HG02610 (cell line): ENCODE results near the gene CAV1.
"Not testable (repeated sequence)": the region's sequence is repeated elsewhere in the genome, so short reads cannot be mapped to it uniquely, and the experiment has no call there.

ENCODE experiments used
- ATAC-seq: cut with Tn5 transposase; IDR thresholded peaks from one replicate; pipeline ENCODE4 v1.9.1; 2021; ENCODE audit warnings: mild to moderate bottlenecking, moderate library complexity; ENCODE audit not compliant: unreplicated experiment

CAV1 gene

DNA sequence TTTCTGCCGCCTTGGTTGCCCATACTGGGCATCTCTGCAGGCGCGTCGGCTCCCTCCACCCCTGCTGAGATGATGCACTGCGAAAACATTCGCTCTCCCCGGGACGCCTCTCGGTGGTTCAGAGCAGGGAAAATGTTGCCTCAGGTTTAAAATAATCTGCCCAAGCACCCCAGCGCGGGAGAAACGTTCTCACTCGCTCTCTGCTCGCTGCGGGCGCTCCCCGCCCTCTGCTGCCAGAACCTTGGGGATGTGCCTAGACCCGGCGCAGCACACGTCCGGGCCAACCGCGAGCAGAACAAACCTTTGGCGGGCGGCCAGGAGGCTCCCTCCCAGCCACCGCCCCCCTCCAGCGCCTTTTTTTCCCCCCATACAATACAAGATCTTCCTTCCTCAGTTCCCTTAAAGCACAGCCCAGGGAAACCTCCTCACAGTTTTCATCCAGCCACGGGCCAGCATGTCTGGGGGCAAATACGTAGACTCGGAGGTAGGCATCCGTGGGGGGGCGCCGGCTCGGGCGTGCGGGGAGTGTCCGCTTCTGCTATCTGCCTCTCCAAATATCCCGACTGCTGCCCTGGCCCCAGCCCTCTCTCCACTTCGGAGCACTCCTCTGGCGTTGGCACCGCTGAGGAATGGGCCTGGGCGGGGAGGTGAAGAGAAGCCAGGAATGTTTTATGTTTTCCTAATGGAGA lies at the start of gene CAV1:
Gene CAV1 (plus strand): TSS at position 428 of the 689 bp plus-strand sequence. CDS start 27 bp downstream, at position 455.
- ATAC-seq, result no peak

DNA sequence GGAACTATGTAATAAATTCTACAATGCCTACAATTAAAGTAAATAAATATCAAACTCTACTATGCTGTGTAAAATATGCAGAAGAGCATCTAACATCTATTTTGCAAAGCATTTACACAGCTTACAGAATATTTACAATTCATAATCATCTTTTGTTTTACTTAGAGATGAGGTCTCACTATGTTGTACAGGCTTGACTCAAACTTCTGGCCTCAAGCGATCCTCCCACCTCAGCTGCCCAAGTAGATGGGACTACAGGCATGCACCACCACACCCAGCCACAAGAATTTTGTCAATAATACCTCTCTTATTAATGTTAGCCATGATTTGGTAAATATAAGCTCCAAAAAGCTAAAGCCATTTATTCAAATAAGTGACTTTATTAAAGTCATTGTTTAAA lies 47.2 kb upstream of the CAV1 start:
- ATAC-seq, result no peak

GRCh38 chr7:116478834-116479233 lies 46.0 kb upstream of the CAV1 start:
- ATAC-seq, result no peak

DNA sequence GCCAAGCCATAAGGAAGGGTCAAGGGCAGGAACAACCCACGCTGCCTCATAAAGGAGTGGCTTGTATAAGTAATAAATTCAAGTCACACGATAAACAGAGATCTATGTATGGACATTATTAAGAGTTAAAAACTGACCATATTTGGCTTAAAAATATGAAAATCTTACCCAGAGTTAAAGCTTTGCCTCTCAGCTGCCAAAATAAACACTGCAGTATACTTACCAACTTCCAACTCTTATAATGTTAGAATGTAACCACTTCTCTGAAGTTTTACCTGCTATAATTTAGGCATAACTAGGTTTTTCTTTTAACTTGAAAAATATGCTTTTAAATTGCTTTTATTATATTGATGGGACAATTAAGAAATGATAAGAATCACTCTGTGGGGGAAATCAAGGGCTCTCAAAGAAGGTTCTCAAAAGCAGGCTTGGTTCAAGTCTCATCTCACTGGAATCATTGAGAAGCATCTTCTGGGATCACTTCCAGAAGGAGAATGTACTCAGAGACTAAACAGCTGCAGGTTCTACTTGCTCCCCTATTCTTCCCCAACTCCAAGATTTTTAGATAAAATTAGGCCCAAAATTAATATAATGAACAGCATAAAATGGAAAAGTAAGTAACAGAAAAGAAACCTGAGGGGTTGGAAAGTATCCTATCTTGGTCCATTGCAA lies 41.4 kb upstream of the CAV1 start:
- ATAC-seq, result no peak

- not testable (repeated sequence) for ATAC-seq
These were observed 40.4 kb upstream of the CAV1 start for GRCh38 chr7:116484389-116484788.

DNA sequence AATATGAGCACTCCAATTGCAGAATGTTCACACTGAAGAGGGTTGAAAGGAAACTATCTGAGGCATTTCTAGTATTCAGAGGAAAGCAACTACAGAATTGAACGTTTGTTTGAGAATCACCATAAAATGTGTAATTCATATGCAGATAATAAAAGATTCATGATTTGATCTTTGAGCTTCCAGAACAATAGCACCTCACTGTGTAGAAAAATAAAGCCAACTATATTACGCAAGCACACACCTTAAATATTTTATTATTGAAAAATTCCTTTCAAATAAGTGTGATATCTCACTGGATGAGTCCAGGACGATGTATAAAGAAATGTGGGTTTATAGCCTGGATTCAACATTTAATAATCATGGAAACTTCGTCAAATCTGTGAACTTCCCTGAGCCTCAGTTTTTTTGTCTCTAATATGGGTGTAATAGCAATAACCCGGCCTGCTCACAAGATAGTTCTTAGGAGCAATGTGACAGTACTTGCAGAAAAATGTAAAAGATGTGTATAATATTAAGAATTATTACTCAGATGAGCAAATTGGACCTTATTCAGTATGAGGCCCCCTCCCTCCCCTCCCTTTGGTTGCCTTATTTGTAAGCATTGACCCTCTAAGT lies 36.8 kb upstream of the CAV1 start:
- ATAC-seq, result no peak

GRCh38 chr7:116490351-116490750 lies 34.5 kb upstream of the CAV1 start:
- ATAC-seq, result no peak

- no peak for ATAC-seq
These were observed 32.8 kb upstream of the CAV1 start for GRCh38 chr7:116491887-116492653.

DNA sequence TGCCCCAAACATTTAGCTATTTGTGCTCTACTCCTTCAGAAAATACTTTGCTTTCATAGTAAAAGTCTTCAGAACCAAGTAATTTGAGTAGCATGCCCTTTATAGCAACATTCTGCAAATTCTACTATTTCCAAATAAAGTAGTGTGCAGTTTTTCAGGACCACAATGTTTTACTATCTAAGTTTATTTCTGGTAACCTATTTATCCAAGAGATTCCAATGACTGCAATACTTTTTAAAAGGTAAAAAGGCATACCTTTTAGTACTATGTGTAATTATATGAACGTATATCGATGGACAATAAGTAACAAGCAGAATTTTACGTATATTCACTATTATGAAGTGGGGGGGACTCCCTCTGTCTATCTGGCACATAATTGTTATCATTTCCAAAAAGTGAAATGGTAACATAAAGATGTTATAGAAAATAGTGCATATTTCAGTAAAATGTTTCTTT lies 32.2 kb upstream of the CAV1 start:
- no peak for ATAC-seq

DNA sequence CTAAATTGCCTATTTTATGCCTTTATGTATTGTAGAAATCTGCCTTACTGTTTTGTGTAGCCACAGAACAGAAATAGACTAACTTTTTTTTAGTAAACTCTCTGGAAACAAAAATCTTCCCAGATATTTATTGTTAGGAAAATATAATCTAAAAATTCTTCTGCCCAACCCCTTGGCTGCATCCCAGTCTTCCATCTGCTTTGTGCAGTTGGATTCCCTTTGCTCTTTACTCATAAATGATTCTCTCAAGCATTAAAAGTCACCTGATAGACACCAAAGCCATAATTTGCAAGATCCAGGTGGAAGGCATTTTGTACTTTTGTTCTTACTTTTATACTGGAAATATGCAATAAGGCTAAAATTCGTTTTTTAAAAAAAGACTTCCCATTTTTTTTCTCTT lies 31.4 kb upstream of the CAV1 start:
- no peak for ATAC-seq

DNA sequence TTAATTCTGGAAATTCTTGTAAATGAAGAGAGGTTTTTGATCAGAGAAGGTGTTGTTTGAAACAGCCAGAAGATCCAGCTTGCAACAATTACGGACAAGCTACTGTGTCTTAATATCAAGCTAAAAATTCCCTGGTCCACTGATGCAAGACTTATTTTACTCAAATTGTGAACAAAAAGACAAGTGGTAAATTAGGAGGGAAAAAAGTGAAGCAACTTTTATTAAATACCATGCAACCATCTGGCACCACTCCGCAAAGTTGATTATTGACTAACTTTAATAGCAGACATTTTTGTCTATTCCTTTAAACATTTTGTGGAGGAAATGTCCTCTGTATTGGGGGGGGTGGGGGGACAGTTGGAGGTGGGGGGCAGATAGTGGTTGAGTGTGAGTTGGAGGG lies 30.4 kb upstream of the CAV1 start:
- no peak for ATAC-seq

- no peak for ATAC-seq
These were observed 29.1 kb upstream of the CAV1 start for GRCh38 chr7:116495736-116496135.

DNA sequence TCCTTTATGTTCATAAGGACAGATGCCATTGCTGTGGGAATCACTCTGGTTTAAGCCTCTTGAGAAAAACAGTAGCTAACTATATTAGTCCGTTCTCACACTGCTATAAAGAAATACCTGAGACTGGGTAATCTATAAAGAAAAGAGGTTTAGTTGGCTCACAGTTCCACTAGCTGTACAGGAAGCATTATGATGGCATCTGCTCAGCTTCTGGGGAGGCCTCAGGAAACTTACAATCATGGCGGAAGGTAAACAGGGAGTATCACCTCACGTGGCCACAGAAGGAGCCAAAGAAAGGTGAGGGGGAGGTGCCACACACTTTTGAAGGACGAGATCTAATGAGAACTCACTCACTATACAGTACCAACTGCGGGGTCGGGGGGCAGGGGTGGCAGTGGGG lies 28.2 kb upstream of the CAV1 start:
- ATAC-seq, result no peak

GRCh38 chr7:116497708-116498107 lies 27.1 kb upstream of the CAV1 start:
- no peak for ATAC-seq

- peak; percentile 42 for ATAC-seq
These were observed 25.4 kb upstream of the CAV1 start, which contains the start of gene CAV2 for GRCh38 chr7:116499168-116500077. Gene CAV2 (plus strand): TSS chr7:116499738. CDS start chr7:116499782, 44 bp downstream.

DNA sequence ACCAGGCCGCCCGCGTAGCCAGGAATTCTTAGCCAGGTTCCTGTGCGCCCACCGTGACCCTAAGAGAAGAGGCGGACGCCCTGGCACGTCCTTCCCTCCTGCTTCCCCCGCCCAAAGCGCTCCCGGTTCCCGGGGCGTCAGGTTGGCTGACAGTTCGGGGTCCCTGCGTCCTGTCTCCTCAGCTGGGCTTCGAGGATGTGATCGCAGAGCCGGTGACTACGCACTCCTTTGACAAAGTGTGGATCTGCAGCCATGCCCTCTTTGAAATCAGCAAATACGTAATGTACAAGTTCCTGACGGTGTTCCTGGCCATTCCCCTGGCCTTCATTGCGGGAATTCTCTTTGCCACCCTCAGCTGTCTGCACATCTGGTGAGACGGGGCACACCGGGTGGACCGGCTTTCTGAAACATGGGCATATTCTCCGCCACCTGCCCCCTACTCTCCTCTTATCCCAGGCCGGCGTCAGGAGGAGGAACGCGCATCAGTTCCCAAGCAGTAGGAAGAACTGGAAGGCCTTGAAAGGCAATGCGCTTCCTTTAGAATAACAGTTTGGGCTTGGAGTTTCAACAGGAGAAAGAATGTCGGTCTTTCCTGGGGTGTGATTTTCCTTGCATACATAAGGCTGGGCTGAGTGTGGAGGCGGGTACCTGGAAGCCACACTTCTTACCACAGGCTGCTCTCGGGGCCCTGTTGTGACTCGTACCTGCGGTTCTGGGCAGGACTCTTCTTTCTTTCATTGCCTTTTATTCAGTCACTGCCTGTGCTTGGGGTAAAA lies 24.6 kb upstream of the CAV1 start:
- ATAC-seq, result peak; percentile 82

- no peak for ATAC-seq
These were observed 23.2 kb upstream of the CAV1 start for GRCh38 chr7:116501425-116502167.

DNA sequence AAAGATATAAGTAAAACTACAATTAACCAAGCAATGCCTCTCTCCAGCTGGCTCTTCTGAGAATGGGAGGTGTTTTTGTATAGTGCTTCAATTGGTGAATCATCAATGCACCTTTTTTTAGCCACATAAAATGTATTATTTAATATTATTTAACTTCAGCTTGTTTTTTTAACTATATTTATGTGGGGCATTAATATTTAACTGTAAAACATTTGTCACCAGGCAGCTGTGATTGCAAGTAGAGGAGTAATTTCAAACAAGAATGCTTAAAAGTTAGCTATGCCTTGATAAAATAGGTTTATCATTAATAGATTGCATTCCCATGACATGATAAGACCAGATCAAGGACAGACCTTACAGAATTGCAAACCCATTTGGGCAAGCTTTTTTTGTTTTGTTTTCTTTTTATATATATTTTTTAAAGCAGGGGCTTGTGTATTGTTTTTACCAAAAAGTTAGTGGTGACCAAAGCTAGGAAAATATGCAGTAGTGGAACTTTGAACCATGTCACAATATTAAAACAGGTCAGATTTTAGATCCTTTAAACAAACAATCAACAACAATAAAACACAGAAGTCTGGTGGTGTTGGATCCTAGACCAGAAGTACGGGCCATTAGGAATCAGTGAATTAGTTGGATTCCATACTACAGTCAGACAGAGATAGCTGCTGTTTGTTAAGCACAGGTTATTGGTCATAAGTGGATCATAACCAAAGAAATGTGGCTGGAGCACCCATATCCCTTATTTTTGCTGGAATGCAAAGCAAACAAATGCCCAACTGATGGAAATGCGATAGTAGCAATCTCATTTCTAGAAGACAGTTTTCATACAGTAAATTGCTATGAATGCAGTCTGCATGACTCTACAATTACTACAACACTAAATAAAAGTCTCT lies 22.4 kb upstream of the CAV1 start:
- ATAC-seq, result no peak
